K562 (cell line): Measurements from ENCODE around the gene CUTA. TPM values are rescaled to one million over a fixed set of nuclear protein-coding genes. Genes with fewer than 3 reads are reported as not detected.

ENCODE experiments used
- CBX2 ChIP-seq: fragments of 200-600 bp; sonication (generic); IDR thresholded peaks from one replicate; pipeline ENCODE4 v1.6.1; 2012; ENCODE audit warnings: mild to moderate bottlenecking, low read length, inconsistent platforms; ENCODE audit not compliant: insufficient read depth, poor library complexity, severe bottlenecking
- CBX5 ChIP-seq: IDR thresholded peaks from 2 replicates; pipeline ENCODE4 v1.6.1; 2014; ENCODE audit warnings: low read depth, borderline replicate concordance
- CTBP1 ChIP-seq: fragments of 450-650 bp; IDR thresholded peaks from 2 replicates; pipeline ENCODE4 v1.6.1; 2016; ENCODE audit warnings: borderline replicate concordance
- ESRRA ChIP-seq: fragments of 450-650 bp; IDR thresholded peaks from 2 replicates; pipeline ENCODE4 v1.6.1; 2014; ENCODE audit warnings: low read depth, mild to moderate bottlenecking, moderate library complexity, borderline replicate concordance
- EZH2 ChIP-seq: IDR thresholded peaks from 2 replicates; pipeline ENCODE4 v1.6.1; 2012; ENCODE audit warnings: low read depth, mild to moderate bottlenecking, inconsistent platforms, low read length, borderline replicate concordance
- HLTF ChIP-seq: fragments of 450-650 bp; IDR thresholded peaks from 2 replicates; pipeline ENCODE4 v1.6.1; 2016
- HNRNPH1 ChIP-seq: fragments of 200-400 bp; formaldehyde crosslinking; optimal IDR thresholded peaks from 2 replicates; pipeline ENCODE3; 2017; ENCODE audit warnings: low read depth, mild to moderate bottlenecking, low read length, moderate library complexity
- MAFG ChIP-seq: fragments of 450-650 bp; conservative IDR thresholded peaks from 2 replicates; pipeline ENCODE4 v1.6.1; 2016; ENCODE audit warnings: missing genetic modification characterization, missing compliant biosample characterization
- NEUROD1 ChIP-seq: fragments of 150-350 bp; IDR thresholded peaks from 2 replicates; pipeline ENCODE4 v1.6.1; 2014; ENCODE audit warnings: borderline replicate concordance, low read length, low read depth; ENCODE audit not compliant: partially characterized antibody
- SMAD1 ChIP-seq: fragments of 150-350 bp; IDR thresholded peaks from 2 replicates; pipeline ENCODE4 v1.6.1; 2014; ENCODE audit warnings: low read length, low read depth; ENCODE audit not compliant: partially characterized antibody
- TAL1 ChIP-seq: fragments of 450-650 bp; IDR thresholded peaks from 2 replicates; pipeline ENCODE4 v1.6.1; 2016; ENCODE audit warnings: mild to moderate bottlenecking
- TEAD2 ChIP-seq: fragments of 450-650 bp; IDR thresholded peaks from 2 replicates; pipeline ENCODE4 v1.6.1; 2016; ENCODE audit warnings: missing genetic modification characterization, control low read depth, missing compliant biosample characterization
- XRCC3 ChIP-seq: fragments of 450-650 bp; IDR thresholded peaks from 2 replicates; pipeline ENCODE4 v1.6.1; 2017; ENCODE audit warnings: mild to moderate bottlenecking, moderate library complexity
- XRCC4 ChIP-seq: IDR thresholded peaks from one replicate; pipeline ENCODE4 v1.6.1; 2011; ENCODE audit not compliant: insufficient read depth, insufficient read length; ENCODE audit errors: extremely low read depth
- ZBTB17 ChIP-seq: fragments of 450-650 bp; formaldehyde crosslinking; IDR thresholded peaks from 2 replicates; pipeline ENCODE4 v1.4.0; 2020; ENCODE audit warnings: mild to moderate bottlenecking
- ZFX ChIP-seq: sonication (generic); formaldehyde crosslinking; IDR thresholded peaks from 2 replicates; pipeline ENCODE4 v1.8.0; 2022; ENCODE audit warnings: mild to moderate bottlenecking, missing genetic modification reagents, moderate library complexity
- ZNF764 ChIP-seq: fragments of 250-450 bp; sonication (Bioruptor Pico); IDR thresholded peaks from 2 replicates; pipeline ENCODE4 v1.4.0; 2020; ENCODE audit warnings: low read depth, mild to moderate bottlenecking, moderate library complexity
- polyA plus RNA-seq, 8 experiments: library from polyadenylated mRNA; depleted of rRNA in 4 of 8; stranded (reverse) in 5 of 8; unstranded in 3 of 8; fragments of >200 nt; fragmentation: Nextera tagmentation in 2 of 8; fragmentation: Illumina TruSeq in 1 of 8; extraction: Ambion mirVana in 2 of 8; extraction: Trizol in 1 of 8; gene quantifications; 2 replicates each; pipeline versions ENCODE4 v1.2.1 to v1.2.3, GENCODE V29; 2011 to 2014; ENCODE audit warnings: inconsistent platforms in 1 of 8, missing spikeins in 1 of 8
- total RNA-seq, 7 experiments: library from RNA; depleted of rRNA in 6 of 7; stranded (reverse); fragments of >200 nt in 6 of 7; fragmentation: Illumina TruSeq in 2 of 7; extraction: Trizol in 2 of 7; gene quantifications; 2 replicates each; pipeline versions ENCODE4 v1.2.1 to v1.2.3, GENCODE V29; 2011 to 2021; ENCODE audit warnings: low replicate concordance in 1 of 7
- TF ChIP-seq, protein P1 (sequence below): fragments of 450-650 bp; conservative IDR thresholded peaks from 2 replicates; pipeline ENCODE4 v1.6.1; 2016; ENCODE audit warnings: missing genetic modification characterization, low read depth, mild to moderate bottlenecking, missing compliant biosample characterization, moderate library complexity
- TF ChIP-seq, protein P2 (sequence below): fragments of 450-650 bp; IDR thresholded peaks from 2 replicates; pipeline ENCODE4 v1.6.1; 2016
- TF ChIP-seq, protein P3 (sequence below): sonication (generic); formaldehyde crosslinking; IDR thresholded peaks from 2 replicates; pipeline ENCODE4 v1.8.1; 2022; ENCODE audit warnings: missing genetic modification reagents
- TF ChIP-seq, protein P4 (sequence below): fragments of 450-650 bp; IDR thresholded peaks from 2 replicates; pipeline ENCODE4 v1.6.1; 2016; ENCODE audit warnings: borderline replicate concordance
- TF ChIP-seq, protein P5 (sequence below): sonication (generic); formaldehyde crosslinking; IDR thresholded peaks from 2 replicates; pipeline ENCODE4 v1.8.0; 2022; ENCODE audit warnings: missing genetic modification reagents, mild to moderate bottlenecking, moderate library complexity, borderline replicate concordance

The CUTA gene
- total and polyA plus RNA-seq, 9 of the 15 experiments (the other 6 are each of a cell fraction or from before 2014, with no cell fraction given), result 166 to 682 (median 310) TPM

DNA sequence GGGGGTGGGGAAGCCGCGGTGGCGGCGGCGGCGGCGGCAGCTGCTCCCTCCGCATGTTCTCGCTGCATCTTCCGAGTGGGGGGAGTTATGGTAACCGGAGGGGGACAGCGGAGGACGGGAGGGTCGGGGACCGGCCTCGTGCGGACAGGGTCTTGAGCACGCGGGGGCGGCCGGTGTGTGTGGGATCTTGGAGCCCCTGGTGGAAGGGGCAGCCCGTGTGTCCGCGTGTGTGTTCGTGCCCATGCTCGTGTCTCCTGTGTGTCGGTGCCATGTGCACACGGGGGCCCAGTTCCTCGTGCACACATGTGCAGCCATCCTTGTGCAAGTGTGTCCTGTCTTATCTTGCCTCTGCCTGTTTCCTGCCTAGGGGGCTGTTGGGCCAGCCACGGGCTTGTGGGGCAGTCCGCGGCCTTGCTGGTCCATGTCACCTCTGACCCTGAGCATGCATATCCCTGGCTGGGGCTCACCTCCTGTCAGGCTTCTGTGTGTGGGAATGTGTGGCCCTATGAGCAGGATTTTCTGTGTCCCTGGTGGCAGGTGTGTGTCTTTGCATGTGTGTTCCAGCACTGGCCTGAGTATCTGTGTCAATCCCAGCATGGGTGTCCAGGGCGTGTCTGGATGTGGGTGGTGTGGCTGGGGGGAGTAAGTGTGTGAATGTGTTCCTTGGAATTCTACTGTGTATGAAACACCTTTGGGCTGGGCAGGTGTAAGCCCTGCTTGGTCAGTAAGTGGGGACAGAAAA lies 10.5 kb upstream of the CUTA start (continued):
- TF ChIP-seq HNRNPH1 (no peak), NEUROD1 (peak; percentile 30), ZFX (peak; percentile 59), ZNF764 (CRISPR knock-in tag) (no peak), ZBTB17 (CRISPR knock-in tag) (peak; percentile 70; the same call in 1 of the 2 replicates), TAL1 (no peak), HLTF (no peak), MAFG (tag) (no peak), CBX2 (no peak), XRCC4 (no peak), CTBP1 (peak; percentile 65; the same call in 1 of the 2 replicates), XRCC3 (no peak), ESRRA (no peak), CBX5 (no peak), TEAD2 (tag) (no peak), EZH2 (no peak), SMAD1 (no peak)
- TF ChIP-seq, protein P1, sequence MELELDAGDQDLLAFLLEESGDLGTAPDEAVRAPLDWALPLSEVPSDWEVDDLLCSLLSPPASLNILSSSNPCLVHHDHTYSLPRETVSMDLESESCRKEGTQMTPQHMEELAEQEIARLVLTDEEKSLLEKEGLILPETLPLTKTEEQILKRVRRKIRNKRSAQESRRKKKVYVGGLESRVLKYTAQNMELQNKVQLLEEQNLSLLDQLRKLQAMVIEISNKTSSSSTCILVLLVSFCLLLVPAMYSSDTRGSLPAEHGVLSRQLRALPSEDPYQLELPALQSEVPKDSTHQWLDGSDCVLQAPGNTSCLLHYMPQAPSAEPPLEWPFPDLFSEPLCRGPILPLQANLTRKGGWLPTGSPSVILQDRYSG (tag), result no peak
- TF ChIP-seq, protein P2, sequence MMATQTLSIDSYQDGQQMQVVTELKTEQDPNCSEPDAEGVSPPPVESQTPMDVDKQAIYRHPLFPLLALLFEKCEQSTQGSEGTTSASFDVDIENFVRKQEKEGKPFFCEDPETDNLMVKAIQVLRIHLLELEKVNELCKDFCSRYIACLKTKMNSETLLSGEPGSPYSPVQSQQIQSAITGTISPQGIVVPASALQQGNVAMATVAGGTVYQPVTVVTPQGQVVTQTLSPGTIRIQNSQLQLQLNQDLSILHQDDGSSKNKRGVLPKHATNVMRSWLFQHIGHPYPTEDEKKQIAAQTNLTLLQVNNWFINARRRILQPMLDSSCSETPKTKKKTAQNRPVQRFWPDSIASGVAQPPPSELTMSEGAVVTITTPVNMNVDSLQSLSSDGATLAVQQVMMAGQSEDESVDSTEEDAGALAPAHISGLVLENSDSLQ, result peak; percentile 74
- TF ChIP-seq, protein P3, sequence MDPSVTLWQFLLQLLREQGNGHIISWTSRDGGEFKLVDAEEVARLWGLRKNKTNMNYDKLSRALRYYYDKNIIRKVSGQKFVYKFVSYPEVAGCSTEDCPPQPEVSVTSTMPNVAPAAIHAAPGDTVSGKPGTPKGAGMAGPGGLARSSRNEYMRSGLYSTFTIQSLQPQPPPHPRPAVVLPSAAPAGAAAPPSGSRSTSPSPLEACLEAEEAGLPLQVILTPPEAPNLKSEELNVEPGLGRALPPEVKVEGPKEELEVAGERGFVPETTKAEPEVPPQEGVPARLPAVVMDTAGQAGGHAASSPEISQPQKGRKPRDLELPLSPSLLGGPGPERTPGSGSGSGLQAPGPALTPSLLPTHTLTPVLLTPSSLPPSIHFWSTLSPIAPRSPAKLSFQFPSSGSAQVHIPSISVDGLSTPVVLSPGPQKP, result peak; percentile 86; the same call in 1 of the 2 replicates
- TF ChIP-seq, protein P4, sequence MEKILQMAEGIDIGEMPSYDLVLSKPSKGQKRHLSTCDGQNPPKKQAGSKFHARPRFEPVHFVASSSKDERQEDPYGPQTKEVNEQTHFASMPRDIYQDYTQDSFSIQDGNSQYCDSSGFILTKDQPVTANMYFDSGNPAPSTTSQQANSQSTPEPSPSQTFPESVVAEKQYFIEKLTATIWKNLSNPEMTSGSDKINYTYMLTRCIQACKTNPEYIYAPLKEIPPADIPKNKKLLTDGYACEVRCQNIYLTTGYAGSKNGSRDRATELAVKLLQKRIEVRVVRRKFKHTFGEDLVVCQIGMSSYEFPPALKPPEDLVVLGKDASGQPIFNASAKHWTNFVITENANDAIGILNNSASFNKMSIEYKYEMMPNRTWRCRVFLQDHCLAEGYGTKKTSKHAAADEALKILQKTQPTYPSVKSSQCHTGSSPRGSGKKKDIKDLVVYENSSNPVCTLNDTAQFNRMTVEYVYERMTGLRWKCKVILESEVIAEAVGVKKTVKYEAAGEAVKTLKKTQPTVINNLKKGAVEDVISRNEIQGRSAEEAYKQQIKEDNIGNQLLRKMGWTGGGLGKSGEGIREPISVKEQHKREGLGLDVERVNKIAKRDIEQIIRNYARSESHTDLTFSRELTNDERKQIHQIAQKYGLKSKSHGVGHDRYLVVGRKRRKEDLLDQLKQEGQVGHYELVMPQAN, result peak; percentile 74
- TF ChIP-seq, protein P5, sequence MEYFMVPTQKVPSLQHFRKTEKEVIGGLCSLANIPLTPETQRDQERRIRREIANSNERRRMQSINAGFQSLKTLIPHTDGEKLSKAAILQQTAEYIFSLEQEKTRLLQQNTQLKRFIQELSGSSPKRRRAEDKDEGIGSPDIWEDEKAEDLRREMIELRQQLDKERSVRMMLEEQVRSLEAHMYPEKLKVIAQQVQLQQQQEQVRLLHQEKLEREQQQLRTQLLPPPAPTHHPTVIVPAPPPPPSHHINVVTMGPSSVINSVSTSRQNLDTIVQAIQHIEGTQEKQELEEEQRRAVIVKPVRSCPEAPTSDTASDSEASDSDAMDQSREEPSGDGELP (CRISPR knock-in tag), result peak; percentile 89
